ENCODE data around the gene FGD3.

Gene FGD3

GRCh38 chr9:92971776-92972175, 24.5 kb downstream of the FGD3 start:
- no peak for DNase-seq (ENCODE audit: low spot score)
- no peaks in the 10 kb centered on the region for H3K27me3 ChIP-seq (ENCODE audit: insufficient read depth, poor library complexity, severe bottlenecking)
- H3K27ac ChIP-seq (ENCODE audit: poor library complexity, severe bottlenecking), result no peak overlapping the region
- no peaks in the 10 kb centered on the region for H3K4me1 ChIP-seq (ENCODE audit: insufficient read depth, poor library complexity, severe bottlenecking)
- H3K36me3 ChIP-seq (ENCODE audit: low read depth), result no peaks in the 10 kb centered on the region
- H3K9me3 ChIP-seq (ENCODE audit: severe bottlenecking), result no peaks in the 10 kb centered on the region
- no peak for ATAC-seq (ENCODE audit: low read depth)
- no peak overlapping the region for H3K4me3 ChIP-seq (ENCODE audit: severe bottlenecking)
- TF ChIP-seq CTCF (IDR thresholded peaks at IDR 0.05; ENCODE audit: poor library complexity, severe bottlenecking), result no peak

GRCh38 chr9:92973700-92974099, 26.4 kb downstream of the FGD3 start:
- Histone ChIP-seq H3K27me3 (ENCODE audit: insufficient read depth, poor library complexity, severe bottlenecking) (no peaks in the 10 kb centered on the region), H3K4me1 (ENCODE audit: insufficient read depth, poor library complexity, severe bottlenecking) (no peaks in the 10 kb centered on the region), H3K36me3 (ENCODE audit: low read depth) (no peaks in the 10 kb centered on the region), H3K9me3 (ENCODE audit: severe bottlenecking) (no peaks in the 10 kb centered on the region), H3K4me3 (ENCODE audit: severe bottlenecking) (no peak overlapping the region), H3K27ac (ENCODE audit: poor library complexity, severe bottlenecking) (no peak overlapping the region)
- no peak for ATAC-seq (ENCODE audit: low read depth)
- no peak for DNase-seq (ENCODE audit: low spot score)
- no peak for TF ChIP-seq CTCF (IDR thresholded peaks at IDR 0.05; ENCODE audit: poor library complexity, severe bottlenecking)

GRCh38 chr9:92974161-92974661, 26.9 kb downstream of the FGD3 start:
- DNase-seq (ENCODE audit: low spot score) (no peak), ATAC-seq (ENCODE audit: low read depth) (peak; percentile 53)
- Histone ChIP-seq H3K27ac (ENCODE audit: poor library complexity, severe bottlenecking) (no peak overlapping the region), H3K4me3 (ENCODE audit: severe bottlenecking) (no peak overlapping the region), H3K36me3 (ENCODE audit: low read depth) (no peaks in the 10 kb centered on the region), H3K27me3 (ENCODE audit: insufficient read depth, poor library complexity, severe bottlenecking) (no peaks in the 10 kb centered on the region), H3K9me3 (ENCODE audit: severe bottlenecking) (no peaks in the 10 kb centered on the region), H3K4me1 (ENCODE audit: insufficient read depth, poor library complexity, severe bottlenecking) (no peaks in the 10 kb centered on the region)
- TF ChIP-seq CTCF (IDR thresholded peaks at IDR 0.05; ENCODE audit: poor library complexity, severe bottlenecking), result no peak

- H3K36me3 ChIP-seq (ENCODE audit: low read depth), result no peaks in the 10 kb centered on the region
- no peaks in the 10 kb centered on the region for H3K9me3 ChIP-seq (ENCODE audit: severe bottlenecking)
- no peak overlapping the region for H3K27ac ChIP-seq (ENCODE audit: poor library complexity, severe bottlenecking)
- ATAC-seq (ENCODE audit: low read depth) (no peak), DNase-seq (ENCODE audit: low spot score) (no peak)
- H3K4me1 ChIP-seq (ENCODE audit: insufficient read depth, poor library complexity, severe bottlenecking), result peaks cover 1% of the 10 kb centered on the region
- no peak for TF ChIP-seq CTCF (IDR thresholded peaks at IDR 0.05; ENCODE audit: poor library complexity, severe bottlenecking)
- H3K4me3 ChIP-seq (ENCODE audit: severe bottlenecking), result no peak overlapping the region
- no peaks in the 10 kb centered on the region for H3K27me3 ChIP-seq (ENCODE audit: insufficient read depth, poor library complexity, severe bottlenecking)
Observed at GRCh38 chr9:92974761-92975755, 27.7 kb downstream of the FGD3 start.

- no peak for TF ChIP-seq CTCF (IDR thresholded peaks at IDR 0.05; ENCODE audit: poor library complexity, severe bottlenecking)
- H3K27me3 ChIP-seq (ENCODE audit: insufficient read depth, poor library complexity, severe bottlenecking), result no peaks in the 10 kb centered on the region
- DNase-seq (ENCODE audit: low spot score) (no peak), ATAC-seq (ENCODE audit: low read depth) (no peak)
- H3K4me3 ChIP-seq (ENCODE audit: severe bottlenecking), result no peak overlapping the region
- no peak overlapping the region for H3K27ac ChIP-seq (ENCODE audit: poor library complexity, severe bottlenecking)
- no peaks in the 10 kb centered on the region for H3K36me3 ChIP-seq (ENCODE audit: low read depth)
- peaks cover 5% of the 10 kb centered on the region for H3K4me1 ChIP-seq (ENCODE audit: insufficient read depth, poor library complexity, severe bottlenecking)
- no peaks in the 10 kb centered on the region for H3K9me3 ChIP-seq (ENCODE audit: severe bottlenecking)
Observed at GRCh38 chr9:92976431-92976830, 29.1 kb downstream of the FGD3 start.

Measured in RWPE2 (cell line).